ENCODE measurements around the gene TUBB3.
A peak's percentile ranks its signal among the peaks of the same experiment; 100 is the strongest.
"Not testable (repeated sequence)": the region's sequence is repeated elsewhere in the genome, so short reads cannot be mapped to it uniquely, and the experiment has no call there.

Gene TUBB3

DNA sequence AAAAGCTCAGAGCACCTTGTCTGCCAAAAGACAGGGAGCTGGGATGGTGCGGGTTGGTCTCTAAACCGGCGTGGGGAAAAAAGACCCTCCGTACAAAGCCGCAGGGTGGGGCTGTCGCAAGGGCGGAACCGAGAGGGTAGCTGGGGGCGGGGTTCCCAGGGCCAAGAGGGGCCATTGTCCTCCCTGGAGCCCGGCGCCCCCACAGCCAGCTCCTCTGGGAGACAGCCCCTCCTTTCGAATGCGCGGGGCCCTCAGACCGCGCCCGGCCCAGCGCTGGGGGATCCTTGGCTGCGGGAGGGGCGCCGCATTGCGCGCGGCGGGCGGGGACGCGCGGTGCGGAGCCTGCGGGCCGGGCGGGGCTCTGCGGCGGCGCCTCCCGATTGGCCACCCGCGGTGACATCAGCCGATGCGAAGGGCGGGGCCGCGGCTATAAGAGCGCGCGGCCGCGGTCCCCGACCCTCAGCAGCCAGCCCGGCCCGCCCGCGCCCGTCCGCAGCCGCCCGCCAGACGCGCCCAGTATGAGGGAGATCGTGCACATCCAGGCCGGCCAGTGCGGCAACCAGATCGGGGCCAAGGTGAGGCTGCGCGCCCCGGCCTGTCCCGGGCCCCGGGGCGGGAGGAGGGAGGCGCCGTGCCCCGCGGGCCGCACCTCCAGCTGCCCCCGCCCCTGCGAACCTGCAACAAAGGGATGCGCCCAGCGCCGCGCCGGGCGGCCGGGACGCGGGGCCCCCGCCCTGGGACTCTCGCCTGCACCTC is at the start of gene TUBB3:
TSS of gene TUBB3 (plus strand) at position 459 of the 756 bp plus-strand sequence. CDS start at position 519, 60 bp downstream.
- peak; percentile 40 for DNase-seq

DNA sequence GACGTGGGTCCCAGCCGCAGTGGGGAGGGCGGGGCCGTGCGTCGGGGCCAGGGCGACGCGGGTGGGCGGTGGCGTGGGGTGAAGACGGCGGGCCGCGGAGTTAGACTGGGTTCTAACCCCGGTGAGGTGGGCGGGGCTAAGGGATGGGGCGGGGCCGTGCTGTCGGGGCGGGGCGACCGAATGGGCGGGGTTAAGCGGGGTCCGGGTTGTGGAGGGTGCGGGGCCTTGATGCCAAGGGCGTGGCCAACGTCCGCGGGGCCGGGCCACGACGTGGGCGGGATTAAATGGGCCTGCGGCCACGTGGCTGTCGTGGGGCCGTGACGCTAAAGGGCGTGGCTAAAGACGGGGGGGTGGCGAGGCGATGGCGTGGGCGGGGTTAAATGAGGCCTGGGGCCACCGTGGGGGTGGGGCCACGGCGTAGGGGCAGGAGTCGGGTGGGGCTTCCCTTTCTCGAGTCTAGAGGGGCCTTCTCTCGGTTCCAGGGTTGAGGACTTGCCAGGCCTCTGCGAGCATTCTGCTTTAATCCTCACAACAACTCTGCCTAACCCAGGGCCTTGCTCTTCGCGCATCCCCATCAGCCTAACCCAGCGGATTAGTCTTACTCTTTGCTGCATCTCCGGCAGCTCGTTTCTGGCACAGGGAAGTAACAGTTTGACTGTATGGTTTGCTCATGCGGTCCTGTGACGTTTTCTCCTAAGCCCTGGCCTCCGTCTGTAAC is 49.0 kb upstream of the TUBB3 start:
- peak; percentile 96 for DNase-seq

DNA sequence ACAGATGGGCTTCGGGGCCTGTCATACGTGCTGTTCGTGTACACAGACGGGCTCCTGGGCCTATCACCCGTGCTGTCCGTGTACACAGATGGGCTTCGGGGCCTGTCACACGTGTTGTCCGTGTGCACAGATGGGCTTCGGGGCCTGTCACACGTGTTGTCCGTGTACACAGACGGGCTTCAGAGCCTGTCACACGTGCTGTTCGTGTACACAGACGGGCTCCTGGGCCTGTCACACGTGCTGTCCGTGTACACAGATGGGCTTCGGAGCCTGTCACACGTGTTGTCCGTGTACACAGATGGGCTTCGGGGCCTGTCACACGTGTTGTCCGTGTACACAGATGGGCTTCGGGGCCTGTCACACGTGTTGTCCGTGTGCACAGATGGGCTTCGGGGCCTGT is 44.0 kb upstream of the TUBB3 start:
- DNase-seq: not testable (repeated sequence)

DNA sequence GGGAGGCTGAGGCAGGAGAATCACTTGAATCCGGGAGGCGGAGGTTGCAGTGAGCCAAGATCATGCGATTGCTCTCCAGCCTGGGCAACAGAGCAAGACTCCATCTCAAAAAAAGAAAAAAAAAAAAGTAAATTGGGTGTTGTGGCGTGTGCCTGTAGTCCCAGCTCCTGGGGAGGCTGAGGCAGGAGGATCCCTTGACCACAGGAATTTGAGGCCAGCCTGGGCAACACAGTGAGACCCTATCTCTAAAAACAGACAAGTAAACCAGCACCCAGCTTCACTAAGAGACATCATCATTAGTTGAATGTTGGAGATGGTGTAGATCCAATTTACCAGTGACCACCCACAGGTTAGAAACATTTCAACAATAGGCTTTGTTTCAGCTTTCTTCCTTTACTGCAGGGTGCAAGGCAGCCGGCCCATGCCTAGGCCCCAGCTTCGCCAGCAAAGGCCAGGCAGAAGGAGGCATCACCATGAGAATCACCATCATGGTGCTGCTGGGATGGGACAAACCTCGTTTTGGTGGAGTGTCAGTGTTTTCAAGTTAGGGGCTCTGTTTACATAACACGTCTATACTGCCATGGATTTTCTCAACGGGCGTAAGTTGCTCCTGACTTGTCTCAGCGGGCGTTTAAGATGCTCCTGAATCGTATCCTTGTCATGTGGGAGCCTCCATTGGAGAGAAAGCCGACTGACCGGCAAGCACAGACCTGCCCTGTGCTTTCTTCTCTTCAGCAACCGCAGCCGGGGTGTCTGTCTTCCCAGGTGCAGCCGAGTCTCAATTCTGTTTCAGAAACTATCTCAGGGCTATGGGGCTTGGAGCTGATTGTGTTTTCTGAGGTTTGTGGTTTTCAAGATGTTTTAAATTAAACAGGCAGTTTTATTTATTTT is 42.4 kb upstream of the TUBB3 start:
- no peak for DNase-seq

DNA sequence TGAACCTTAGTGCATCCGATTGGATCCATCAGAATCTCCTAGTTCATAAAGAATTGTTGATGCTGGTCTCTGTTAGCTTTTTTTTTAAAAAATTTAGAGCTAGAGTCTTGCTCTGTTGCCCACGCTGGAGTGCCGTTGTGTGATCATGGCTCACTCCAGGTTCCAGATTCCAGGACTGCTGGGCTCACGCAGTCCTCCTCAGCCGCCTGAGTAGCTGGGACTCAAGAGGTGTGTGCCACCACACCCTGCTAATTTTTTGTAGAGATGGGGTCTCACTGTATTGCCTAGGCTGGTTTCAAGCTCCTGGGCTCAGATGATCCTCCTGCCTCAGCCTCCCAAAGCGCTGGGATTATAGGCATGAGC is 41.8 kb upstream of the TUBB3 start:
- no peak for DNase-seq

DNA sequence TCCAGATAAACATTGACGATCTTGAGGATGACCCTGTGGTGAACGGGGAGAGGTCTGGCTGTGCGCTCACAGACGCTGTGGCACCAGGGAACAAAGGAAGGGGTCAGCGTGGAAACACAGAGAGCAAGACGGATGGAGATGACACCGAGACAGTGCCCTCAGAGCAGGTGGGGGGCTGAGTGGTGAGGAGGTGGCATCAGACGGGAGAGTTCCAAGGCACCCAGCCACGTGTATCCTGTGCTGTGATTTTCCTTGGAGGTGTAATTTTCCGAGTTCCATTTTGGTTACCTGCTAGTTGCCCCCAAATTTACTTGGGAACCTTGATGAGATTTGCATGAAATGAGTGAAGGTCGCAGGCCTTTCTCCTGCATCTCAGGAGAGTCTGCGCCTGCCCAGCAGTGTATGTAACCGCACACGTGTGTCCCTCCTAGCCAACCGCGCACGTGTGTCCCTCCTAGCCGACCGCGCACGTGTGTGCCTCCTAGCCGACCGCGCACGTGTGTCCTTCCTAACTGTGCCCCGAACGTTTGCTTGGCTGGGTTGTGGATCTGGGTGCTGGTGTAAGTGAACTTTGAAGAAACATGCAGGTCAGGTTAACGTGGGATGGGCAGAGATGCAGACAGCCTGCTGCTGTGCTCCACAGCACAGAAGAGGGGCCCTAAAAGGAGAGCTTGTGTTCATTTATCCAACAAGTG is 39.6 kb upstream of the TUBB3 start:
- no peak for DNase-seq

DNA sequence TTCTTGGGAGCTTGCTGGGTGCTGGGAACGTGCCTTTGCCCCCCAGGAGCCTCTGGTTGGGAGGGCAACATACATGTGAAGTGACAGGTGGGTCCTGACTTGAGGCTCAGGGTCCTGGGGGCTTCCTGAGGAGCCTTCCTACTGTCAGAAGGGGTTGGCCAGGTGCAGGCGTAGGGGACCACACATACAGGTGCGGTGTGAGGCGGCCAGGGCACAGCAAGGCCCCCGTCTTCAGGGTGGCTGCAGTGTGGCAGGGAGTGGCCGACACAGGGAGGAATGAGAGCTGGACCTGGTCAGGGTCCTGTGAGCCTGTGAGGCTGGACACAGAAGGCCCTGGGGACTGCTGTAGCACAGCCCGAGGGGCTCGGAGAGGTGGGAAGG is 39.1 kb upstream of the TUBB3 start:
- no peak for DNase-seq

DNA sequence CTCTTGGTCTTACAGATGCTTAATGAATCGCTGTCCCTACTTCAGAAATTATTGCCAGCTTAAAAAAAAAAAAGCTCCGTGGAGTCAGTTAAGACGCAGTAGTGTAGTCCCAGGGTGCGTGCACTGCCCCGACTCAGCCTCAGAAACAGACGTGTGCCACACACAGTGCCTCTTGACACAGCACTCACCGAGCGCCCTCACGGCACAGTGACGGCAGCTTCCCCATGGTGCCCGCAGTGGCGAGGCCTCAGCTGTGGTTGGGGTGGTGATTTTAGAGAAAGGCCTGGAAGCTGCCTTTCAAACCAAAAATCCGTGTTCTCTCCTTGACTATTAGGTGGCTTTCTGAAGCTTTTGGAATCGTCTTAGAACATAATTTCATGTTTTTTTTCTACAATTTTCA is 35.9 kb upstream of the TUBB3 start:
- no peak for DNase-seq

DNA sequence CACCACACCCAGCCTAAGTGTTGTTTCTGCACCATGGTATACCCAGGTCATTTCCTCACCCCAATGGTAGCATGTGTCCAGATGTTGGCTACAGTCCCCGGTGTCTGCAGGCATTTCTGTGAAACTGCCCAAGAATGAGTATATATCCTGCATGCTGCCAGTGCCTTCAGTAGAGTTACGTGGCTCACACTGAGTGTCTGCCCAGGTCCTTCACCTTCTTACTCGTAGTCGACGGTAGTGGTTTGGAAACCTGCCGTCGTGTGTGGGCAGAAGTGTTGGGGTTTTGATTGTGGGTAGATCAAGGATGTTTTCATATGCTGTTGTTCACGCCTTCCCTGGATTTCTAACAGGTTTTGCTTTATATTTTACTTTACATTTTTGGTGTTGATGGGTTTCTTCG is 32.9 kb upstream of the TUBB3 start:
- DNase-seq: no peak

DNA sequence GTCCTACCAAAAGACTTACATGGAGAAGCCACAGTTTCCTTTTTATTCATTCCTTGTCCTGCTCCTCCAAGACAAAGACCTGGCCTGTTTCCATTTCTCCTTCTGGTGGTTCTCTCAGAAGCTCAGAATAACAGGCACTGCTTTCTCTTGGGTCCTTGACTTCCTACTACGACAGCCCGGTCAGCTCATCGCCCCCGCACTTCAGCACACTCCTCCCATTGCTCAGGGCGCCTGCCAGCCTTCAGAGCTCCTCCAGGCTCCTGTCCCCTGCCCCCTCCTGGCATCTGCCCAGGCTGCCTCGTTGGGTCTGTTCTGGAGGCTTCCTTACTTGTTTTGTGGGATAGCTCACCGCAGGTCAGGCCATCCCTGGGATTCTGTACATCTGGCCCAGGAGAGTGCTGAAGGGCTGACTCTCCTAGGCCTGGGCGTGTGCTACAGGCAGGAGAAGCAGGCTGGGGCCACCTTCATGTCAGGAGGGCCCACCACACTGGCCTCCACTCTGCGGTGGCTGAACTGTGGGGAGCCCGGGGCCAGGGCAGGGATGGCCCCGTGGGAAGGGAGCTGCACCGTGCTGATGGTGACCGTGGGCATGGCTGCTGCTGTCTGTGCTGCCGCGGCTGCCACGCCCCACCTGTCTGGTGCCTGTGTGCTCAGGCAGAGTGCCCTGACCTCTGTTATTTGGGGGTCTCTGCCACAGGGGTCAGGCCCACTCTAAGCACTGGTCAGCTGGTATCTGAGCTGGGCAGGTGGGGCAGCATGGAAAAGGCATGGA is 32.1 kb upstream of the TUBB3 start:
- no peak for DNase-seq

DNA sequence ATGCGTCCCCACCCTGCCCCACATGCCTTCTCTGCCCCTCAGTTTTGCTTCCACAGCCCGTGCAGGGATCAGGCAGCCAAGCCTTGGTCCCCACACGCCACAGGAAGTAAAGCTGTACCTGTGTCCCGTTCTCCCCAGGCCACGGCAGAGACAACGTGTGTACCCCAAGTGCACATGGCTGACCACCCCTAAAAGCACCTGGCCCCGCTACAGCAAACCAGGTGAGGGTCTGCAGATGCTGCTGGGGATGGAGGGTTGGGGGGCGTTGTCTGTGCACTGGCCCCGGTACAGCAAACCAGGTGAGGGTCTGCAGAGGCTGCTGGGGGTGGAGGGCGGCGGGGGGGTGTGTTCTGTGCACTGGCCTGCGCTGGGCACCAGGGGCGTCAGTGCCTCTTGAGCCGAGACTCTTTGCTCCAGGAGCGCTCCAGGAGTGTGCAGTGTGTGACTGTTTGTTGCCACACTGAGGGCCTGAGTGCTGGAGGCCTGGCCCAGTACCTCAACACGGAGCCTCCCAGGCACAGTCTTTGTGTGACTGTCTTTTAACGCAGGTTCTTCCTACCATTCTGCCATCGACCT is 31.0 kb upstream of the TUBB3 start:
- no peak for DNase-seq

DNA sequence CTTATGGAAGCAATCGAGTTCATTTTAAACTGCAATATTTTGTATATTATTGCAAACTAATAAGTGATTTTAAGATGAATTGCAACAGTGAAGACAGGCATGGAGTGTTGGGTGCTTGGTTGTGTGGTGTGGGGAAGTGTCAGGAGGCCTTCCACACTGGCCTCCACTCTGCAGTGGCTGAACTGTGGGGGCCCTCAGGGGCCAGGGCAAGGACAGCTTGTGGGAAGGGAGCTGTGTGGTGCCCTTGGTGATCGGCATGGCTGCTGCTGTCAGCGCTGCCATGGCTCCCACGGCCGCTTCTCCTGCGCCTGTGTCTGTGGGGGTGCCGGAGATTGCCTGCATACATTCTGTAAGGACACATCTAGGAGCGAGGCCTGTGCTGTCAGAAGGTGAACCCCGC is 30.5 kb upstream of the TUBB3 start:
- DNase-seq: no peak

DNA sequence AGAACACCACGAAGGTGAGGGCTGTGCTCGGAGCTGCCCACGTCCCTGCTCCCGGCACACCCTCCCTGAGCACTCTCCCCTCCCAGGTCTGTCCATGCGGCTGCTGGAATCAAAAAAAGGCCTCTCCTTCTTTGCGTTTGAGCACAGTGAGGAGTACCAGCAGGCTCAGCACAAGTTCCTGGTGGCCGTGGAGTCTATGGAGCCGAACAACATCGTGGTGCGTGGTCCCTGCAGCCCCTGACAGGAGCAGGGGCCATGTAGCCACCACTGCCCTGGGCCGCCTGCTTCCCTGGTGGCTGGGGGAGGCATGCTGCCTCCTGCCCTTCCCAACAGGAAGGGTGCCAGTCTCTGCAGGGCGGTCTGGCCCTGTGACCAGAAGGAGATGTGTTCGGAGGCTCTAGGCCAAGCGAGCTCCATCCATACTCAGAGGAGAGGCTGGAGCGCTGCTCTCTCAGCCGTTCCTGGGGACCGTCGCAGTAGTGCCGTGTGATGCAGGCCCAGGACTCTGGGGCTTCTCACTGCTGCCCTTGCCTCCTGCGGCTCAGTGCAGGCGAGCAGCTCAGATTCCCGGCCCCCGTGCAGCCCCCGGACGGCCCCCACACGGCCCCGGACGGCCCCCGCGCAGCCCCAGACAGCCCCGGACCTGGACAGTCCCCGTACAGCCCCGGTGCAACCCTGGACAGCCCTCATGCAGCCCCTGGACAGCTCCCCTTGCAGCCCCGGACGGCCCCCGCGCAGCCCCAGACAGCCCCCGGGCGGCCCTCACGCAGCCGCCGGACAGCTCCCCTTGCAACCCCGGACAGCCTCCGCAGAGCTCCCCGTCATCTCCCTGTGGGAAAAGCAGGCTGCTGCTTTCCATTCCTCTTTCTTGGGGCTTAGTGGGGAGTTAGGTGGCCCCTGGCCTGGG is 29.2 kb upstream of the TUBB3 start:
- no peak for DNase-seq

DNA sequence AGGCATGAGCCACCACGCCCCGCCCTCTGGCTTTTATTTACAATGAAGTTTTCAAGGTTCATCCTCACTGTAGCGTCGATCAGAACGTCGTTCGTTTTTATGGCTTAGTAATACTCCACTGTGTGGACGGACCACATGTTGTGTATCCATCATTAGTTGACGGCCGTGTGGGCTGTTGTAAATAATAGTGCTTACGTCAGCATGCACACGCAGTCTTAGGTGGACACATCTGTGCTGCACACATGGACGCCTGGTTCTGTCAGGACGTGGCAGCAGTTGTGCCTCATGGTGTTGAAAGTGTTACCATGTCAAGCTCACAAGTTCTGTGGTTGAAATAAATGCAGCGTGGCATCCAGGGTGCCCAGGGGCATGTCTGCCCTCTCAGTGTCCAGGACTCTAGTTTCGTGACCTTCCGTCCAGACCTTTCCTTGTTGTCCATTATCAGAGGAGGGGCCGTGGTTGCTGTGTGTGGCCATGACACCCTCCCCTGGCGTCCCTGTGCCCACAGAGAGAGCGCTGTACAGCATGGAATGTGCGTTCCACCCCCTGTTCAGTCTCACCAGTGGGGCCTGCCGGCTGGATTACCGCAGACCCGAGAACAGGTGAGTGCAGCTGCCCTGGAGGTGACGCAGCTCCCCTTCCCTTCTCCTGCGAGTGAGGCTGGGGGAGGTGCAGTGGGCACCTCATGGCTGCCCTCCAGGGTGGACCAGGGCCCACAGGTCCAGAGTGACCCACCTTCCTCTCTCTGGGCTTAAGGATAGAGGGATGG is 27.5 kb upstream of the TUBB3 start:
- DNase-seq: no peak

DNA sequence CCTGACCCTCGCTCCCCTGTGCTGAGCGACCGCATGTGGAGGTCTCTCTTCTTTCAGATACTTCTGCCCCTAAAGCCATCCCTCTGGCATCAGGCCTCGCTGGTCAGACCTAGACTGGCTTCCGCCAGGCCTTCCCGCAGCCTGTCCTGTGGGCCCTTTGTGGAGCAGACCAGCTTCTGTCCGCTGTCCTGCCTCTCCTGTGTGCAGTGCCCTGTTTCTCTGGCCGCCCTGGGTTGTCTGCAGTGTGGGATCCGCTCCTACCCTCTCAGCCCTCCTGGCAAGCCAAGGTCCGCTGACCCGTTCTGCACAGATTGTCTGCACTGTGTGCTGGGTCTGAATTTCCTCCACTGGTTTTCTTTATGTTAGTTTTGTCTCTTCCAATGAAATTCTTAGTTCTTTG is 25.9 kb upstream of the TUBB3 start:
- no peak for DNase-seq

DNA sequence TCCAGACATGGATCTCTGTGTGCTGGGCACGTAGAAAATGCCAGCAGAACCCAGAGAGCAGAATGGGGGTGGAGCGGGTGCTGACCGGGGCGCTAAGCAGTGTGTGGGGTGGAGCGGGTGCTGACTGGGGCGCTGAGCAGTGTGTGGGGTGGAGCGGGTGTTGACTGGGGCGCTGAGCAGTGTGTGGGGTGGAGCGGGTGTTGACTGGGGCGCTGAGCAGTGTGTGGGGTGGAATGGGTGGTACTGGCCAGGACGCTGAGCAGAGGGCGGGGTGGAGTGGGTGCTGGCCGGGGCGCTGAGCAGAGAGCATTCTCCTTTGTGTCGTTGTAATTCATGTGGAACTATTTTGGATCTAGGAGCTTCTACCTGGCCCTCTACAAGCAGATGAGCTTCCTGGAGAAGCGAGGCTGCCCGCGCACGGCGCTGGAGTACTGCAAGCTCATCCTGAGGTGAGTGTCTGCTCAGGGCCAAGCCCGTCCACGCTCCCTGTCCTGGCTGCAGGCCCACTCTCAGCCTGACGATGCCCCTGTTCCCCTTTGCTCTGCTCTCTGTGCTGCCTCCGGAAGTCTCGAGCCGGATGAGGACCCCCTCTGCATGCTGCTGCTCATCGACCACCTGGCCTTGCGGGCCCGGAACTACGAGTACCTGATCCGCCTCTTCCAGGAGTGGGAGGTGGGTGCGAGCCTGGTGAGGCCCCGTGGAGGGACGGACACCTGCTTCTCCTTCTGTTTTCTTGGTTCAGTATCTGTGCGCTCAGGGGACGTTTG is 24.8 kb upstream of the TUBB3 start:
- no peak for DNase-seq

DNA sequence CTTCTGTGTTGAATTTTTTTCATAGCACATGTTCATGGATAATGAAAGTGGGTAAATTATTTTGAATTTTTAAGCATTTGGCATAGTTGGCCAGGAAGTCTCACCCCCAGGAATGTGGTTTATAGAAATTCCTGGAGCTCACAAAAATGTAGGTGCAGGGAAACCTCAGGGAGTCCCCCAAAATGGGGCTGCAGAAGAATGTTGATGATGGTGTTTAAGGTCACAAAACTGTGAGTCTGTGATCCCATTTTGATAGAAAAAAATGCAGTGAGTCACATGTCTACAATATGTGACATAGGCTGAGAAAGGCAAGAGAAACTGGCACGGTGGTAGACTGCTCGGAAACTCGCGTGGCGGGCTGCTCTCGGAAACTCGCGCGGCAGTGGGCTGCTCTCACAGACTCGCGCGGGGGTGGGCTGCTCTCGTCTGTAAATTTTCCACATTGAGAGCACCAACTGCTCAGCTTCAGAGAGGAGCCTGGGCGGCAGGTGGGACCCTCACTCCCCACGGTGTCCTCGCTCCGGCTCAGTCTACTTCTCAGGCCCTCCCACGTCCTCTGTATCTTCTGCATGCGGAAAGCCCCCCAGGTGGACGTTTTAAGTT is 23.2 kb upstream of the TUBB3 start:
- no peak for DNase-seq

DNA sequence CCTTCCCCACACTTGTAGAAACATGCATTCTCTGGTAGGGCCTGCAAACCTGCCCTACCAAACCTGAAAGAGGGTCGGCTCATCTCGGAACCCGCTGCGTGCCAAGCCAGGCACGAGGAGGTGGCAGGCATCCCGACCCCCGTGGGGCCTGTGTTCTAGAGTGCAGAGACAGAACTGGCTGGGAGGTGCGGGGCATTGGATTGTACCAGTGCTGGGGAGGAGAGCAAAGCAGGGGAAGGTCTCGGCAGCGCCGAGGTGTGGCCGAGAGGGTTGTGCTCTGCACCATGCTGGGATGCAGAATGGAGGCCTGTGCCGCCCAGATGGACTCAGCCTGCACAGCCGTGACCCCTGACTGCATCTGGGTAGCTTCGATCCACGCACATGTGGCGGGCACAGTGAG is 22.3 kb upstream of the TUBB3 start:
- DNase-seq: no peak

DNA sequence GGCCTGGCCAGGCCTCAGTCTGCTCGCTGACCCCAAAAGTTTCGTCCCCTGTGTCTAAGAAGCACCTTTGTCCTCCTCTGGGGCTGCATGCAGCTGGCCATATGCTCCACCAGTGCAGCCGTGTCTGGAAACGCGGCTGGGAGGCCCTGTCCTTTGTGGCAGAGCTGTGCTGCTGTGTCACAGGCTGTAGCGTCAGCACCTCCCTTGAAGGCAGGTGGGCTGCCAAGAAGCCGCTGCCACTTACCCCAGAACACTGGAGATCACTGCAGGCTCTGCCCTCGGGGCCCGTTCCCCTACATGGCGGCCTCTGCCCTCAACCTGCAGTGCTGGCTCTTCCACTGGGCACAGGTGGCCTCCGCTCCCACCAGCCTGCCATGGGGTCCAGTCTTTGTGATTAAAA is 20.2 kb upstream of the TUBB3 start:
- DNase-seq: no peak

All from CD4-positive, alpha-beta T cell treated with Interleukin-12 subunit alpha and Interleukin-12 subunit beta, for 1 hour (primary cell).